HG02973 (cell line): ENCODE results near the gene CRTC2.
"Not testable (repeated sequence)": the region's sequence is repeated elsewhere in the genome, so short reads cannot be mapped to it uniquely, and the experiment has no call there.

Experiments
- ATAC-seq: cut with Tn5 transposase; IDR thresholded peaks from one replicate; pipeline ENCODE4 v1.9.1; 2021; ENCODE audit warnings: moderate library complexity; ENCODE audit not compliant: unreplicated experiment

Gene CRTC2

DNA sequence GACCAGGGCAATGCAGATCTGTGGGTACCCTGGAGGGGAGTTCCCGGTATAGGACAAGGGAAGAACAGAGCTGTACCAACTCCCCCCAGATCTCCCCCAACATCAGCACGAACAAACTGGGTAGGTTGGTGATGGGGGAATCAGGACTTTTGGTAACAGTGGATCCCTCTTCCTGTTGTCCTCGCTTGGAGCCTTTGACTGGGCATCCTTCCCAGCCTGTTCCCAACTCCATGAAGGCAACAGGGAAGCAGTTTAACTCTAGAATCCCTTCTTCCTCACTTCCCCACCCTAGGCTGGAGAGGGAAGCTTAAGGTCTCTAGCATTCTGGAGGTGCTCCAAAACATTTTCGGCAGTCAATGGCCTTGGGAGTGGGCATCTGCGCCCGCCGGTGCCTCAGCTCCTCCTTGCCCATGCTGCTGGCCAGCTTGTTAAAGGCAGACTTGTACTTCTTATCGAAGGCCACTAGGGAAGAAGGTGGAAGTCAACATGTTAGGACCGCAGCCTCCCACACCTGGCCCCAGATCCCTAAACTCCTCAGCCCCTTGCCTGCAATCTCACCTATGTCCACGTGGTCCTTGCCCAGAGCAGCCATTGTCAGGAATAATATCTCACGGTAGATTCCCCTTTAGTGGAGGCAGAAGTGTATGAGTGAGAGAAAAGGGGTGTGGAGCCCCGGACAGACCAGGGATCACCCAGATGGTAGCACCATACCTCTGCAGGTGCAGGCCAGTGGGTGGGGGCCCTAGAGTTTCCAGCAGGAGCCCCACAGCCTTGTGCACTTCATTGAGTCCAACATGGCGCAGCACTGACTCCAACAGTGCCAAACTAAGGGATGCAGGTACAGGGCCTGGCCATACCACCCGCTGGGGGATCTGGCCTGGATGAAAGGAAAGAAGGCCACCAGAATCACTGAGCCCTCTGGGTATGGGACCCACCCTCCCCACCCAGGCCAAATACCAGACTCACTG is 28.1 kb downstream of the CRTC2 start:
- no peak for ATAC-seq

DNA sequence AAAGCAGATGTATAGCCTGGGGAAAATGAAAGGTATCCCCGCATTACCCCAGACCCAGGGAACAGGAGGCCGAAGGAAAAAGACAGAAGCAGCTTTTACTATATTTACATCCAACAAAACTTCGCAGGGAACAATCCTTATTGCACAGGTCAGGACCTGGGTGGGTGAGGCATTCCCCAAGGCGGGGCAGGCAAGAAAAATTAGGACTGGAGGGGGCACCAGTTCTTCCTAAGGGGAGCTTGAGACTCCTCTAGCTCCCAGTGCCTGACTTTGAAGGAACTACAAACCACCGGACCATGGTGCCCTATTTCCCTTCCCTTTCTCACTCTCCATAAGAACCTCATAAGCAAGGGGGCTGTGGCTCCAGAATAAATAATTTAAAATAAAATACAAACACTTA is 29.0 kb downstream of the CRTC2 start:
- no peak for ATAC-seq

- ATAC-seq: no peak
Observed at GRCh38 chr1:153928791-153929341, 29.5 kb downstream of the CRTC2 start.

GRCh38 chr1:153928245-153928644 is 30.2 kb downstream of the CRTC2 start:
- no peak for ATAC-seq

- ATAC-seq: no peak
Observed at GRCh38 chr1:153926405-153926804, 32.0 kb downstream of the CRTC2 start.

GRCh38 chr1:153922972-153923925 is 35.2 kb downstream of the CRTC2 start, which contains the start of gene GATAD2B:
Gene GATAD2B, minus strand, starts transcription at chr1:153922972. Its CDS starts 94,625 bp downstream, at chr1:153828347.
- ATAC-seq: peak; percentile 81

GRCh38 chr1:153922076-153922971 is 36.1 kb downstream of the CRTC2 start:
- ATAC-seq: peak; percentile 20

DNA sequence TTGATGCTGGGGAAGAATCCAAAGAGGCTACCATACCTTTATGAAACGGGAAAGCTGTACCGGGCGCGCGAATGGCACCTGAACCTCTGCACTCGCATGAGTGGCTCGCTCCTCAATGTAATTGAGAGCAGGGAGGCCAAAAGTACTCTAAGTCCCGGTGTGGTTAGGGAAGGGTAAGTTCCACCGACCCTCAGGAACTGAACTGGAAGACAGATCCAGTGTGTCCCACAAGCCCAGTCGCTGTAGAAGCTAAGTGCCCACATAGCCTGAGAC is 36.7 kb downstream of the CRTC2 start:
- ATAC-seq: no peak

GRCh38 chr1:153921080-153921802 is 37.2 kb downstream of the CRTC2 start:
- ATAC-seq: no peak

- no peak for ATAC-seq
Observed at GRCh38 chr1:153919876-153920852, 38.2 kb downstream of the CRTC2 start.

- ATAC-seq: no peak
Observed at GRCh38 chr1:153916297-153916696, 42.1 kb downstream of the CRTC2 start.

- no peak for ATAC-seq
Observed at GRCh38 chr1:153912349-153912748, 46.1 kb downstream of the CRTC2 start.

DNA sequence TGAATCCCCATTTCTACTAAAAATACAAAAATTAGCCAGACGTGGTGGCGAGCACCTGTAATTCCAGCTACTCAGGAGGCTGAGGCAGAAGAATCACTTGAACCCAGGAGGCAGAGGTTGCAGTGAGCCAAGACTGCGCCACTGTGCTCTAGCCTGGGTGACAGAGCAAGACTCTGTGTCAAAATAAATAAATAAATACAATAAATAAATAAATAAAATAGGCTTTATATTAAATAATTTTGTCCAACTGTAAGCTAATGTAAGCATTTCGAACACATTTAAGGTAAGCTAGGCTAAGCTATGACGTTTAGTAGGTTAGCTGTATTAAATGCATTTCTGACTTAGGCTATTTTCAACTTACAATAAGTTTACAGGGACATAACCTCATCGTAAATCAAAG is 47.9 kb downstream of the CRTC2 start:
- ATAC-seq: not testable (repeated sequence)

- no peak for ATAC-seq
Observed at GRCh38 chr1:153908071-153908470, 50.3 kb downstream of the CRTC2 start.

- ATAC-seq: no peak
Observed at GRCh38 chr1:153907134-153907533, 51.3 kb downstream of the CRTC2 start.

DNA sequence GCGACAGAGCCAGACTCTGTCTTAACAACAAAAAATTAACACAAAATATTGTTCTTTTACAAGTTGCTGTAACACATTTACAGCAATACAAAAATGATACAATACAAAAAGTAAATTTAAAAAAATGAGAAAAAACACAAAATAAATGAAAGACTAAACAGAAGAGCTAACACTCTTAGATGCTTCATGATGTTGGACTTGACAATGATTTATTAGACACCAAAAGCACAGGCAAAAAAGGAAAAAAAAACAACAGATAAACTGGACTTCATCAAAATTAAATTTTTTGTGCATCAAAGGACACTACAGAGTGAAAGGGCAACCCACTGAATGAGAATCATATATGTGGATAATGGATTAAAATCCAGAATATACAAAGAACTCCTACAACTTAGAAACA is 52.0 kb downstream of the CRTC2 start:
- ATAC-seq: no peak

DNA sequence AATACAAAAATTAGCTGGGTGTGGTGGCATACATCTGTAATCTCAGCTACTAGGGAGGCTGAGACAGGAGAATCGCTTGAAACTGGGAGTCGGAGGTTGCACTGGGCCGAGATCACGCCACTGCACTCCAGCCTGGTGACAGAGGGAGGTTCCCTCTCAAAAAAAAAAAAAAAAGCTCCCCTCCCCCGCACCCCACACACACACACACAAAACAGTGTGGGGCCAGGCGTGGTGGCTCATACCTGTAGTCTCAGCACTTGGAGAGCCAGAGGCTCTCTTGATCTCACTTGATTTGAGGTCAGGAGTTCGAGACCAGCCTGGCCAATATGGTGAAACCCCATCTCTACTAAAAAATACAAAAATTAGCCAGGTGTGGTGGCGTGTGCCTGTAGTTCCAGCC is 52.5 kb downstream of the CRTC2 start:
- ATAC-seq: not testable (repeated sequence)

- ATAC-seq: no peak
Observed at GRCh38 chr1:153903841-153904455, 54.5 kb downstream of the CRTC2 start.
